ENCODE results near the gene CRACDL. TPM values are rescaled to one million over a fixed set of nuclear protein-coding genes. Genes with fewer than 3 reads are reported as not detected.
A peak's percentile ranks its signal among the peaks of the same experiment; 100 is the strongest.

CRACDL gene
- total and polyA plus RNA-seq, 2 of the 13 experiments (the other 11 are each of a cell fraction or from before 2014, with no cell fraction given): 0.15 to 0.26 TPM

DNA sequence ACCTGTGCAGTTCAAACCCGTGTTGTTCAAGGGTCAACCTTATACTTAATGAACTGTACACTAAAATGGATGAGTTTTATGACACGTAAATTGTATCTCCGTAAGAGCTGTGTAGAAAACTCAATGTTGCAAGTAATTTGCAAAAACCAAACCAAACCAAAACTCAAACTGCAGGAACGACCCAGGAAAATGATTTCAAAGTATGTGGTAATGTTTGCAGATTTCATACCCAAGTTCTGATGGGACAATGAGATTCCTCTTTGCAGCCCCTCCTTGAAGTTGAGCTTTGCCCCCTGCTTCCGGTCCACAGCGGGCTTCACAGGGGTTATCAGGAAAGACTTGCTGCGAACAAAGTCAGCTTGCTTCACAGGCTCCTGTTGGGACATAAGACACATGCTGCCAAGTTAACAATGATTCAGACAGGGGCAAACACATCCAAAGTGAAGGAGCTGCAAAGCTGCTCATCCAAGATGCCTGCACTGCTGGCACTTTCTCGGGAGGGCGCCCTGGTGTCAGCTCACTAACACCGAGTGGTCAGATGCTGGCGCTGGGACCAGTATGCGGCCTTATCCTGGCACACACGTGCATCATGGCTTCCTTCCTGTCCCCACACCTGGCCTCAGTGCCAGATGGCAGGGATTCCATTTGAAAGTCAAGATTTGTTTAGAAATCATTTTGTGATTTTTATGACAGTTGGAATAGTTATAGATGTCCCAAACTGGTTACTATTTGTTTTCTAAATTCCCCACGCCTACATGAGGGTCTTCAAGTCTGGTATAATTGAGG, 139.9 kb downstream of the CRACDL start (continued):
- TF ChIP-seq, protein P1, sequence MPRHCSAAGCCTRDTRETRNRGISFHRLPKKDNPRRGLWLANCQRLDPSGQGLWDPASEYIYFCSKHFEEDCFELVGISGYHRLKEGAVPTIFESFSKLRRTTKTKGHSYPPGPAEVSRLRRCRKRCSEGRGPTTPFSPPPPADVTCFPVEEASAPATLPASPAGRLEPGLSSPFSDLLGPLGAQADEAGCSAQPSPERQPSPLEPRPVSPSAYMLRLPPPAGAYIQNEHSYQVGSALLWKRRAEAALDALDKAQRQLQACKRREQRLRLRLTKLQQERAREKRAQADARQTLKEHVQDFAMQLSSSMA (CRISPR knock-in tag; IDR thresholded peaks at IDR 0.05): peak; percentile 39; the same call in 1 of the 2 replicates
- peak; percentile 20 for TF ChIP-seq ZNF781 (CRISPR knock-in tag; IDR thresholded peaks at IDR 0.05; ENCODE audit: borderline replicate concordance, not compliant biosample characterization)
- TF ChIP-seq ZNF547 (CRISPR knock-in tag; IDR thresholded peaks at IDR 0.05): peak; percentile 68; the same call in 1 of the 2 replicates
- peak; percentile 96 for TF ChIP-seq HNF4G (IDR thresholded peaks at IDR 0.05; ENCODE audit: borderline replicate concordance, low read depth, low read length)
- peak; percentile 98 for TF ChIP-seq HNF4G (CRISPR knock-in tag; IDR thresholded peaks at IDR 0.05; ENCODE audit: borderline replicate concordance, low read depth)
- peak; percentile 72; the same call in 1 of the 2 replicates for TF ChIP-seq ZNF564 (CRISPR knock-in tag; IDR thresholded peaks at IDR 0.05)
- TF ChIP-seq, protein P2, sequence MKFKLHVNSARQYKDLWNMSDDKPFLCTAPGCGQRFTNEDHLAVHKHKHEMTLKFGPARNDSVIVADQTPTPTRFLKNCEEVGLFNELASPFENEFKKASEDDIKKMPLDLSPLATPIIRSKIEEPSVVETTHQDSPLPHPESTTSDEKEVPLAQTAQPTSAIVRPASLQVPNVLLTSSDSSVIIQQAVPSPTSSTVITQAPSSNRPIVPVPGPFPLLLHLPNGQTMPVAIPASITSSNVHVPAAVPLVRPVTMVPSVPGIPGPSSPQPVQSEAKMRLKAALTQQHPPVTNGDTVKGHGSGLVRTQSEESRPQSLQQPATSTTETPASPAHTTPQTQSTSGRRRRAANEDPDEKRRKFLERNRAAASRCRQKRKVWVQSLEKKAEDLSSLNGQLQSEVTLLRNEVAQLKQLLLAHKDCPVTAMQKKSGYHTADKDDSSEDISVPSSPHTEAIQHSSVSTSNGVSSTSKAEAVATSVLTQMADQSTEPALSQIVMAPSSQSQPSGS (CRISPR knock-in tag; IDR thresholded peaks at IDR 0.05): peak; percentile 92
- TF ChIP-seq ZNF563 (CRISPR knock-in tag; IDR thresholded peaks at IDR 0.05): no peak; the same call in 1 of the 2 replicates
- TF ChIP-seq, protein P3, sequence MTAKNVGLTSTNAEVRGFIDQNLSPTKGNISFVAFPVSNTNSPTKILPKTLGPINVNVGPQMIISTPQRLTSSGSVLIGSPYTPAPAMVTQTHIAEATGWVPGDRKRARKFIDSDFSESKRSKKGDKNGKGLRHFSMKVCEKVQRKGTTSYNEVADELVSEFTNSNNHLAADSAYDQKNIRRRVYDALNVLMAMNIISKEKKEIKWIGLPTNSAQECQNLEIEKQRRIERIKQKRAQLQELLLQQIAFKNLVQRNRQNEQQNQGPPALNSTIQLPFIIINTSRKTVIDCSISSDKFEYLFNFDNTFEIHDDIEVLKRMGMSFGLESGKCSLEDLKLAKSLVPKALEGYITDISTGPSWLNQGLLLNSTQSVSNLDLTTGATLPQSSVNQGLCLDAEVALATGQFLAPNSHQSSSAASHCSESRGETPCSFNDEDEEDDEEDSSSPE (CRISPR knock-in tag; IDR thresholded peaks at IDR 0.05): peak; percentile 74; the same call in 1 of the 2 replicates
- peak; percentile 67 for TF ChIP-seq GATAD1 (CRISPR knock-in tag; IDR thresholded peaks at IDR 0.05)
- peak; percentile 69; the same call in 1 of the 2 replicates for TF ChIP-seq LCORL (IDR thresholded peaks at IDR 0.05)
- TF ChIP-seq LCORL (CRISPR knock-in tag; IDR thresholded peaks at IDR 0.05): peak; percentile 100
- peak; percentile 79 for TF ChIP-seq ZNF124 (CRISPR knock-in tag; IDR thresholded peaks at IDR 0.05)
- TF ChIP-seq, protein P4, sequence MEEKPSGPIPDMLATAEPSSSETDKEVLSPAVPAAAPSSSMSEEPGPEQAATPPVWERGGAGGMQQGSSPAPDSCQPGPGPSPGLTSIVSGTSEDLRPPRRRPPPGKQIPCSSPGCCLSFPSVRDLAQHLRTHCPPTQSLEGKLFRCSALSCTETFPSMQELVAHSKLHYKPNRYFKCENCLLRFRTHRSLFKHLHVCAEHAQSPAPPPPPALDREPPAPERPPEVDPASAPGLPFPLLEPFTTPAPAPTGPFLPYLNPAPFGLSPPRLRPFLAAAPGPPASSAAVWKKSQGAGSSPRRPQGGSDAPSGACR (CRISPR knock-in tag; IDR thresholded peaks at IDR 0.05): 0 out of 2 replicates have a peak, but pooled peaks have one; percentile 73
- no peak; the same call in 1 of the 2 replicates for TF ChIP-seq TBX3 (IDR thresholded peaks at IDR 0.05; ENCODE audit: borderline replicate concordance)
- TF ChIP-seq AHR (CRISPR knock-in tag; IDR thresholded peaks at IDR 0.05): peak; percentile 72
- TF ChIP-seq SIX1 (CRISPR knock-in tag; IDR thresholded peaks at IDR 0.05; ENCODE audit: borderline replicate concordance): peak; percentile 51; the same call in 1 of the 2 replicates
- TF ChIP-seq, protein P5, sequence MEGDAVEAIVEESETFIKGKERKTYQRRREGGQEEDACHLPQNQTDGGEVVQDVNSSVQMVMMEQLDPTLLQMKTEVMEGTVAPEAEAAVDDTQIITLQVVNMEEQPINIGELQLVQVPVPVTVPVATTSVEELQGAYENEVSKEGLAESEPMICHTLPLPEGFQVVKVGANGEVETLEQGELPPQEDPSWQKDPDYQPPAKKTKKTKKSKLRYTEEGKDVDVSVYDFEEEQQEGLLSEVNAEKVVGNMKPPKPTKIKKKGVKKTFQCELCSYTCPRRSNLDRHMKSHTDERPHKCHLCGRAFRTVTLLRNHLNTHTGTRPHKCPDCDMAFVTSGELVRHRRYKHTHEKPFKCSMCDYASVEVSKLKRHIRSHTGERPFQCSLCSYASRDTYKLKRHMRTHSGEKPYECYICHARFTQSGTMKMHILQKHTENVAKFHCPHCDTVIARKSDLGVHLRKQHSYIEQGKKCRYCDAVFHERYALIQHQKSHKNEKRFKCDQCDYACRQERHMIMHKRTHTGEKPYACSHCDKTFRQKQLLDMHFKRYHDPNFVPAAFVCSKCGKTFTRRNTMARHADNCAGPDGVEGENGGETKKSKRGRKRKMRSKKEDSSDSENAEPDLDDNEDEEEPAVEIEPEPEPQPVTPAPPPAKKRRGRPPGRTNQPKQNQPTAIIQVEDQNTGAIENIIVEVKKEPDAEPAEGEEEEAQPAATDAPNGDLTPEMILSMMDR (CRISPR knock-in tag; IDR thresholded peaks at IDR 0.05): peak; percentile 69
- TF ChIP-seq, protein P6, sequence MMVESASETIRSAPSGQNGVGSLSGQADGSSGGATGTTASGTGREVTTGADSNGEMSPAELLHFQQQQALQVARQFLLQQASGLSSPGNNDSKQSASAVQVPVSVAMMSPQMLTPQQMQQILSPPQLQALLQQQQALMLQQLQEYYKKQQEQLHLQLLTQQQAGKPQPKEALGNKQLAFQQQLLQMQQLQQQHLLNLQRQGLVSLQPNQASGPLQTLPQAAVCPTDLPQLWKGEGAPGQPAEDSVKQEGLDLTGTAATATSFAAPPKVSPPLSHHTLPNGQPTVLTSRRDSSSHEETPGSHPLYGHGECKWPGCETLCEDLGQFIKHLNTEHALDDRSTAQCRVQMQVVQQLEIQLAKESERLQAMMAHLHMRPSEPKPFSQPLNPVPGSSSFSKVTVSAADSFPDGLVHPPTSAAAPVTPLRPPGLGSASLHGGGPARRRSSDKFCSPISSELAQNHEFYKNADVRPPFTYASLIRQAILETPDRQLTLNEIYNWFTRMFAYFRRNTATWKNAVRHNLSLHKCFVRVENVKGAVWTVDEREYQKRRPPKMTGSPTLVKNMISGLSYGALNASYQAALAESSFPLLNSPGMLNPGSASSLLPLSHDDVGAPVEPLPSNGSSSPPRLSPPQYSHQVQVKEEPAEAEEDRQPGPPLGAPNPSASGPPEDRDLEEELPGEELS (CRISPR knock-in tag; IDR thresholded peaks at IDR 0.05): peak; percentile 89
- peak; percentile 92 for TF ChIP-seq HMG20A (CRISPR knock-in tag; IDR thresholded peaks at IDR 0.05; ENCODE audit: borderline replicate concordance)
